K562 (cell line): ENCODE results near the gene G6PC3. TPM values are rescaled to one million over a fixed set of nuclear protein-coding genes. Genes with fewer than 3 reads are reported as not detected.

Source experiments
- CAMTA2 ChIP-seq: fragments of 250-450 bp; sonication (Bioruptor Pico); conservative IDR thresholded peaks from 2 replicates; pipeline ENCODE4 v1.5.1; 2022
- CREBBP ChIP-seq: IDR thresholded peaks from one replicate; pipeline ENCODE4 v1.6.1; 2012; ENCODE audit warnings: low read depth, mild to moderate bottlenecking, control low read depth, inconsistent platforms, low read length
- ELF1 ChIP-seq: fragments of 200-800 bp; sonication (Bioruptor generic); IDR thresholded peaks from 2 replicates; pipeline ENCODE4 v1.6.1; 2016; ENCODE audit warnings: missing genetic modification characterization, missing compliant biosample characterization
- ETS2 ChIP-seq: IDR thresholded peaks from 2 replicates; pipeline ENCODE4 v1.6.1; 2016; ENCODE audit warnings: borderline replicate concordance, missing genetic modification characterization, mild to moderate bottlenecking, moderate library complexity, missing compliant biosample characterization; ENCODE audit not compliant: poor library complexity, severe bottlenecking
- FUS ChIP-seq: fragments of 200-400 bp; formaldehyde crosslinking; optimal IDR thresholded peaks from 2 replicates; pipeline ENCODE3; 2017; ENCODE audit warnings: low read depth, low read length
- MCM7 ChIP-seq, 2 experiments: fragments of 450-650 bp; IDR thresholded peaks; 2 replicates each; pipeline ENCODE4 v1.6.1; 2016 to 2018
- MEF2A ChIP-seq: IDR thresholded peaks from 2 replicates; pipeline ENCODE4 v1.6.1; 2011; ENCODE audit warnings: low read depth, mild to moderate bottlenecking, low read length, moderate library complexity; ENCODE audit not compliant: control insufficient read depth
- NR4A1 ChIP-seq, 2 experiments: fragments of 250-450 bp in 1 of 2; fragments of 450-650 bp in 1 of 2; sonication (Bioruptor Pico) in 1 of 2; IDR thresholded peaks; 2 replicates each; pipeline versions ENCODE4 v1.4.0 to v1.6.1; 2016 to 2020; ENCODE audit warnings: mild to moderate bottlenecking in 2 of 2, missing compliant biosample characterization in 1 of 2, missing genetic modification characterization in 1 of 2, moderate library complexity in 1 of 2
- POLR3A ChIP-seq: IDR thresholded peaks from 2 replicates; pipeline ENCODE4 v1.6.1; 2011; ENCODE audit warnings: borderline replicate concordance, mild to moderate bottlenecking, moderate library complexity; ENCODE audit not compliant: insufficient read length, insufficient read depth; ENCODE audit errors: extremely low read depth
- POLR3G ChIP-seq: IDR thresholded peaks from 2 replicates; pipeline ENCODE4 v1.6.1; 2011; ENCODE audit not compliant: insufficient read length, insufficient replicate concordance; ENCODE audit errors: extremely low read depth
- PRPF4 ChIP-seq: fragments of 200-400 bp; formaldehyde crosslinking; IDR thresholded peaks from one replicate; pipeline ENCODE4 v1.6.1; 2017; ENCODE audit warnings: low read length, low read depth, mild to moderate bottlenecking; ENCODE audit not compliant: insufficient read depth, poor library complexity, severe bottlenecking
- SMC3 ChIP-seq: conservative IDR thresholded peaks from 2 replicates; pipeline ENCODE4 v1.6.1; 2011; ENCODE audit warnings: low read depth, low read length, improper control_type of control experiment; ENCODE audit not compliant: insufficient read depth
- TAF1 ChIP-seq: IDR thresholded peaks from 2 replicates; pipeline ENCODE4 v1.6.1; 2011; ENCODE audit warnings: mild to moderate bottlenecking, low read length, moderate library complexity; ENCODE audit not compliant: insufficient read depth, control insufficient read depth, severe bottlenecking; ENCODE audit errors: extremely low read depth
- ZNF197 ChIP-seq: fragments of 200-800 bp; sonication (Bioruptor generic); IDR thresholded peaks from 2 replicates; pipeline ENCODE4 v1.6.1; 2016; ENCODE audit warnings: low read depth, missing genetic modification characterization, missing compliant biosample characterization
- ZNF699 ChIP-seq: fragments of 250-450 bp; sonication (Bioruptor Pico); IDR thresholded peaks from 2 replicates; pipeline ENCODE4 v1.8.0; 2021; ENCODE audit warnings: mild to moderate bottlenecking, moderate library complexity; ENCODE audit not compliant: insufficient replicate concordance
- polyA plus RNA-seq, 8 experiments: library from polyadenylated mRNA; depleted of rRNA in 4 of 8; stranded (reverse) in 5 of 8; unstranded in 3 of 8; fragments of >200 nt; fragmentation: Nextera tagmentation in 2 of 8; fragmentation: Illumina TruSeq in 1 of 8; extraction: Ambion mirVana in 2 of 8; extraction: Trizol in 1 of 8; gene quantifications; 2 replicates each; pipeline versions ENCODE4 v1.2.1 to v1.2.3, GENCODE V29; 2011 to 2014; ENCODE audit warnings: inconsistent platforms in 1 of 8, missing spikeins in 1 of 8
- total RNA-seq, 7 experiments: library from RNA; depleted of rRNA in 6 of 7; stranded (reverse); fragments of >200 nt in 6 of 7; fragmentation: Illumina TruSeq in 2 of 7; extraction: Trizol in 2 of 7; gene quantifications; 2 replicates each; pipeline versions ENCODE4 v1.2.1 to v1.2.3, GENCODE V29; 2011 to 2021; ENCODE audit warnings: low replicate concordance in 1 of 7
- TF ChIP-seq, protein P1 (sequence below), 2 experiments: IDR thresholded peaks in 1 of 2; conservative IDR thresholded peaks in 1 of 2; 2 replicates each; pipeline ENCODE4 v1.6.1; 2016; ENCODE audit warnings: low read depth in 2 of 2, mild to moderate bottlenecking in 1 of 2, missing compliant biosample characterization in 1 of 2, missing genetic modification characterization in 1 of 2, moderate library complexity in 1 of 2
- TF ChIP-seq, protein P2 (sequence below): sonication (generic); formaldehyde crosslinking; IDR thresholded peaks from 2 replicates; pipeline ENCODE4 v1.4.0; 2020; ENCODE audit warnings: mild to moderate bottlenecking, missing genetic modification reagents
- TF ChIP-seq, protein P3 (sequence below): fragments of 450-650 bp; IDR thresholded peaks from 2 replicates; pipeline ENCODE4 v1.6.1; 2014; ENCODE audit warnings: low read depth, mild to moderate bottlenecking, moderate library complexity, borderline replicate concordance

G6PC3 gene
- total and polyA plus RNA-seq, 9 of the 15 experiments (the other 6 are each of a cell fraction or from before 2014, with no cell fraction given) = 10.4 to 57.8 (median 31.1) TPM

DNA sequence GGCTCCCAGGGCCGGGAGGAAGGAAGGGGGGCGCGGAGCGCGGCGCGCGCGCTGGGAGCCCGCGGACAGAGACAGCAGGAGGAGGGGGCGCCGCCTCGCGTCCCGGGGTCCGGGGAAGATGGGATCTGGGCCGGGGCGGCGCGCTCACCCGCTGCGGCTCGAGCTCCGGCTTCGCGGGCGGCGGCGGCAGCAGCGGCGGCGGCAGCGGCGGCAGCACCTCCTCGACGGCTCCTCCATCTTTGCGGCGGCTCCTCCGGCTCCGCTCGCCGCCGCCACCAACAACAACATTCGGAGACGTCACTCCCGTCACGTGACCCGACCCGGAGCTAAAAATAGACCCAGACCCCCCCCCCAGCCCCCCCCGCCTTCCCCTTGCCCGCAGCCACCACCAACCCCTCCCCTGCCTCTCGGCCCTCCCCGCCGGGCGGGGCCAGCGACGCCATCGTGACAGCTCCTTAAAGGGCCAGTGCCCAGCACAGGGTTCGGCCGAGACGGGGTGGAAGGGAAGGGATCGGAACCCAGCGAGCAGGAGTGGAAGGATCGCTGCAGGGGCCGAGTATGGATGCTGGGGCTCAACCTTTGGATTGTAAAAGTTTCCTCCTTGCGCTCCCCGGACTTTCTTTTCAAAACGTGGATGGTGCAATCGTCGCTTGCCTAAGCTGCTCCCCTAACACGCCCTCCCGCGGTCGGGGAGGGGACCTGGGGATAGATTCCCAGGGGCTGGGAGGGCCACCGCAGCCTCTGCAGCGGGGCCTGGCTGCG is 53.0 kb downstream of the G6PC3 start, which contains the start of gene HDAC5 (continued):
- no peak for TF ChIP-seq FUS
- TF ChIP-seq NR4A1 (CRISPR knock-in tag; IDR thresholded peaks at IDR 0.05) = no peak
- no peak for TF ChIP-seq NR4A1 (tag; IDR thresholded peaks at IDR 0.05)
- TF ChIP-seq, protein P1, sequence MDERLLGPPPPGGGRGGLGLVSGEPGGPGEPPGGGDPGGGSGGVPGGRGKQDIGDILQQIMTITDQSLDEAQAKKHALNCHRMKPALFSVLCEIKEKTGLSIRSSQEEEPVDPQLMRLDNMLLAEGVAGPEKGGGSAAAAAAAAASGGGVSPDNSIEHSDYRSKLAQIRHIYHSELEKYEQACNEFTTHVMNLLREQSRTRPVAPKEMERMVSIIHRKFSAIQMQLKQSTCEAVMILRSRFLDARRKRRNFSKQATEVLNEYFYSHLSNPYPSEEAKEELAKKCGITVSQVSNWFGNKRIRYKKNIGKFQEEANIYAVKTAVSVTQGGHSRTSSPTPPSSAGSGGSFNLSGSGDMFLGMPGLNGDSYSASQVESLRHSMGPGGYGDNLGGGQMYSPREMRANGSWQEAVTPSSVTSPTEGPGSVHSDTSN (CRISPR knock-in tag; IDR thresholded peaks at IDR 0.05; ENCODE audit: low read depth) = no peak
- TF ChIP-seq, protein P1 (tag; conservative IDR thresholded peaks at IDR 0.05; ENCODE audit: low read depth) = no peak
- TF ChIP-seq MCM7 (IDR thresholded peaks at IDR 0.05) = no peak
- no peak for TF ChIP-seq CAMTA2 (CRISPR knock-in tag)
- TF ChIP-seq ZNF197 (CRISPR knock-in tag) = no peak
- TF ChIP-seq, protein P2, sequence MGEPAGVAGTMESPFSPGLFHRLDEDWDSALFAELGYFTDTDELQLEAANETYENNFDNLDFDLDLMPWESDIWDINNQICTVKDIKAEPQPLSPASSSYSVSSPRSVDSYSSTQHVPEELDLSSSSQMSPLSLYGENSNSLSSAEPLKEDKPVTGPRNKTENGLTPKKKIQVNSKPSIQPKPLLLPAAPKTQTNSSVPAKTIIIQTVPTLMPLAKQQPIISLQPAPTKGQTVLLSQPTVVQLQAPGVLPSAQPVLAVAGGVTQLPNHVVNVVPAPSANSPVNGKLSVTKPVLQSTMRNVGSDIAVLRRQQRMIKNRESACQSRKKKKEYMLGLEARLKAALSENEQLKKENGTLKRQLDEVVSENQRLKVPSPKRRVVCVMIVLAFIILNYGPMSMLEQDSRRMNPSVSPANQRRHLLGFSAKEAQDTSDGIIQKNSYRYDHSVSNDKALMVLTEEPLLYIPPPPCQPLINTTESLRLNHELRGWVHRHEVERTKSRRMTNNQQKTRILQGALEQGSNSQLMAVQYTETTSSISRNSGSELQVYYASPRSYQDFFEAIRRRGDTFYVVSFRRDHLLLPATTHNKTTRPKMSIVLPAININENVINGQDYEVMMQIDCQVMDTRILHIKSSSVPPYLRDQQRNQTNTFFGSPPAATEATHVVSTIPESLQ (CRISPR knock-in tag) = no peak
- no peak for TF ChIP-seq POLR3A
- no peak for TF ChIP-seq ETS2
- TF ChIP-seq MEF2A = peak; percentile 87
- peak; percentile 73 for TF ChIP-seq TAF1
- TF ChIP-seq, protein P3, sequence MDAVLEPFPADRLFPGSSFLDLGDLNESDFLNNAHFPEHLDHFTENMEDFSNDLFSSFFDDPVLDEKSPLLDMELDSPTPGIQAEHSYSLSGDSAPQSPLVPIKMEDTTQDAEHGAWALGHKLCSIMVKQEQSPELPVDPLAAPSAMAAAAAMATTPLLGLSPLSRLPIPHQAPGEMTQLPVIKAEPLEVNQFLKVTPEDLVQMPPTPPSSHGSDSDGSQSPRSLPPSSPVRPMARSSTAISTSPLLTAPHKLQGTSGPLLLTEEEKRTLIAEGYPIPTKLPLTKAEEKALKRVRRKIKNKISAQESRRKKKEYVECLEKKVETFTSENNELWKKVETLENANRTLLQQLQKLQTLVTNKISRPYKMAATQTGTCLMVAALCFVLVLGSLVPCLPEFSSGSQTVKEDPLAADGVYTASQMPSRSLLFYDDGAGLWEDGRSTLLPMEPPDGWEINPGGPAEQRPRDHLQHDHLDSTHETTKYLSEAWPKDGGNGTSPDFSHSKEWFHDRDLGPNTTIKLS = peak; percentile 58; the same call in 1 of the 2 replicates
- TF ChIP-seq ZNF699 (CRISPR knock-in tag) = no peak
- no peak for TF ChIP-seq ELF1 (tag)
- no peak for TF ChIP-seq POLR3G
- TF ChIP-seq PRPF4 = no peak
- TF ChIP-seq SMC3 = 0 out of 2 replicates have a peak, but pooled peaks have one; percentile 50
- TF ChIP-seq CREBBP = no peak
